HEK293 (cell line): ENCODE results near the gene HNRNPK.

ENCODE experiments used
- KLF9 ChIP-seq: fragments of 450-650 bp; formaldehyde crosslinking; IDR thresholded peaks from 2 replicates; pipeline ENCODE4 v1.5.1; 2016; ENCODE audit warnings: missing biosample characterization, missing genetic modification characterization, low read depth
- ZNF76 ChIP-seq: fragments of 450-650 bp; formaldehyde crosslinking; IDR thresholded peaks from 2 replicates; pipeline ENCODE4; 2016; ENCODE audit warnings: low read depth, missing biosample characterization, missing genetic modification characterization, borderline replicate concordance
- TF ChIP-seq, protein P1 (sequence below): fragments of 450-650 bp; formaldehyde crosslinking; IDR thresholded peaks from 2 replicates; pipeline ENCODE4 v1.5.1; 2016; ENCODE audit warnings: missing biosample characterization, missing genetic modification characterization
- TF ChIP-seq, protein P2 (sequence below): fragments of 450-650 bp; formaldehyde crosslinking; IDR thresholded peaks from 2 replicates; pipeline ENCODE4 v1.5.1; 2016; ENCODE audit warnings: missing biosample characterization, missing genetic modification characterization

DNA sequence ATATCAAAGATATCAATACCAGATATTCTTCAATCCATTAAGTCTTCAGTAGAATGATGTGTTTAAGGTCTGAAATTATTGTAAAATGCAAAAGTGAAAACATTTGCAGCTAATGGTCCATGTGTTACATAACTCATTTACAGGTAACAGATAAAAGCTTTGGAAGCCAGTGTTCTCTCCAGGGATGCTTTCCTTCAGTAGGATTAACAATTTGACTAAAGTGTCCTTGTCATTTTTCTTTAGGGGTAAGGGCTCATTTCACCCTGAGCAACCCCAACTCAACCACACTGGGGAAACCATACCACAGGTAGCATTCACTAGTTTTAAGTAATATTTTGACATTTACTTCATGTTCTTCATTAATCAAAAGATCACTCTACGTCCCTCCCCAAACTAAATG lies 12.9 kb downstream of the HNRNPK start:
- TF ChIP-seq ZNF76 = no peak
- TF ChIP-seq, protein P1, sequence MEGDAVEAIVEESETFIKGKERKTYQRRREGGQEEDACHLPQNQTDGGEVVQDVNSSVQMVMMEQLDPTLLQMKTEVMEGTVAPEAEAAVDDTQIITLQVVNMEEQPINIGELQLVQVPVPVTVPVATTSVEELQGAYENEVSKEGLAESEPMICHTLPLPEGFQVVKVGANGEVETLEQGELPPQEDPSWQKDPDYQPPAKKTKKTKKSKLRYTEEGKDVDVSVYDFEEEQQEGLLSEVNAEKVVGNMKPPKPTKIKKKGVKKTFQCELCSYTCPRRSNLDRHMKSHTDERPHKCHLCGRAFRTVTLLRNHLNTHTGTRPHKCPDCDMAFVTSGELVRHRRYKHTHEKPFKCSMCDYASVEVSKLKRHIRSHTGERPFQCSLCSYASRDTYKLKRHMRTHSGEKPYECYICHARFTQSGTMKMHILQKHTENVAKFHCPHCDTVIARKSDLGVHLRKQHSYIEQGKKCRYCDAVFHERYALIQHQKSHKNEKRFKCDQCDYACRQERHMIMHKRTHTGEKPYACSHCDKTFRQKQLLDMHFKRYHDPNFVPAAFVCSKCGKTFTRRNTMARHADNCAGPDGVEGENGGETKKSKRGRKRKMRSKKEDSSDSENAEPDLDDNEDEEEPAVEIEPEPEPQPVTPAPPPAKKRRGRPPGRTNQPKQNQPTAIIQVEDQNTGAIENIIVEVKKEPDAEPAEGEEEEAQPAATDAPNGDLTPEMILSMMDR = no peak
- TF ChIP-seq, protein P2, sequence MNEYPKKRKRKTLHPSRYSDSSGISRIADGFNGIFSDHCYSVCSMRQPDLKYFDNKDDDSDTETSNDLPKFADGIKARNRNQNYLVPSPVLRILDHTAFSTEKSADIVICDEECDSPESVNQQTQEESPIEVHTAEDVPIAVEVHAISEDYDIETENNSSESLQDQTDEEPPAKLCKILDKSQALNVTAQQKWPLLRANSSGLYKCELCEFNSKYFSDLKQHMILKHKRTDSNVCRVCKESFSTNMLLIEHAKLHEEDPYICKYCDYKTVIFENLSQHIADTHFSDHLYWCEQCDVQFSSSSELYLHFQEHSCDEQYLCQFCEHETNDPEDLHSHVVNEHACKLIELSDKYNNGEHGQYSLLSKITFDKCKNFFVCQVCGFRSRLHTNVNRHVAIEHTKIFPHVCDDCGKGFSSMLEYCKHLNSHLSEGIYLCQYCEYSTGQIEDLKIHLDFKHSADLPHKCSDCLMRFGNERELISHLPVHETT (tag by site-specific recombination) = no peak
- no peak for TF ChIP-seq KLF9
